Posterior vena cava (tissue), 2 donors: Measurements from ENCODE around the gene NAALADL2. TPM values are rescaled to one million over a fixed set of nuclear protein-coding genes. Genes with fewer than 3 reads are reported as not detected.

Experiments
- DNase-seq: peaks from one replicate; pipeline ENCODE4 v3.0.0-alpha.2; 2020; ENCODE audit warnings: low spot score
- intact Hi-C, 2 donors: fragments of 100-400 bp; cut with DNase I; formaldehyde crosslinking; loops; one replicate each; pipeline versions ENCODE4 v1.14.1 to v1.14.2; 2022 to 2023
- total RNA-seq, 2 donors: library from RNA; stranded (reverse); fragmentation: NEBNext Ultra II Directional; extraction: Animal tissue kit (Norgen Biotek cat#: 25700); gene quantifications; one replicate each; pipeline ENCODE4 v1.2.1, GENCODE V29; 2021
- donor health status: DM: yes; HTN: yes; CAD: no.
- donor health status: DM: yes; HTN: yes; CAD: no.

The NAALADL2 gene
- total RNA-seq, 2 donors from 2014 or later = 12.3 to 18.2 TPM

DNA sequence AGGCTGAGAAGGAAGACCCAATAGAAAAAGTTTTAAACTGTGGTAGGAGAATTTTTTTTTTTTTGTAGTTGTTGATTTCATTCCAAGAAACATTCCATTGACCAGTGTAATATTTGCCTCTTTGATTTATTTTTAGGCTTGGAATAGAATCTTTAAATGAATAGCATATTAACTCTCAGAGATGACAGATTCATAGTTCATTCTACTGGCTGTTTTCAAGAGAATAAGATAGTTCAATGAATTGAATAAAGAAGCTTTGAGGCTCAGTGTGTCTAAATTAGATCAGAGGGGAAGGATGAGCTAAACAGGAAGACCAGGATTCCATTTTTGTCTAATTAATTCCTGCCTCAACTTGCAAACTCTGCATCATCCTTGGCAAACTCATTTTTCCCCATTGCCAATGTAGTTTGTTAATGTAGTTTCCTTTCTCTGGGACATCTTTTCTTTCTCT, 98.4 kb downstream of the NAALADL2 start:
- intact Hi-C loops = no loop called here
- no peak for DNase-seq

DNA sequence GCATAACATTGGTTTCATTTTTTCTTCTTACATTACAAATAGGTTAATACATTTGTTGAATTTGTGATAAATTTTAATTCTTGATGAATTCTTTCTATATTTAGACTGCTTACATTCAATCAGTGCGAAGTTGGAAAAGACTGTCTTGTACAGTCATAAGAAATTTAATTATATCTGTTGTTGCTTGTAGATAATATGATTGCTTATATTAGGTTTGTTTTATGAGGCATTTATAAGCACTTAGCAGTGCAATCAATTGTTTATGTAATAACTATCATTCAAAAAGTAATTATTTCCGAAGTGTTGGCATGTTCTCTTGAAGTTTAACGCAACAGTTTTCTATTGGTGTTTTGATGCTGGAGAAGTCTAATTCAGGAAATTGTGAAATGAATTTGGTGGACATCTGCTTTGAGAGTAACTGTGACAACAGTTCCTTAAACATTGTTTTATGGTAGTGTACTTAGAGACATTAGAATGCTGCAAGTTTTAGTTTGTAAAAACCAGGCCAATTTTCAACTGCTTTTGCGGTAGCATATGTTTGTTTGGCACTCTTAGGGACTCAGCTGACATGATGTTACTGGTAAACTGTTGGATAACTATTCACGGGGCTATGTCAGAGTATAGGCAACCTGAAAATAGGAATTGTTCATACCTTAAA, 99.7 kb downstream of the NAALADL2 start:
- intact Hi-C loops = no loop called here
- no peak for DNase-seq

DNA sequence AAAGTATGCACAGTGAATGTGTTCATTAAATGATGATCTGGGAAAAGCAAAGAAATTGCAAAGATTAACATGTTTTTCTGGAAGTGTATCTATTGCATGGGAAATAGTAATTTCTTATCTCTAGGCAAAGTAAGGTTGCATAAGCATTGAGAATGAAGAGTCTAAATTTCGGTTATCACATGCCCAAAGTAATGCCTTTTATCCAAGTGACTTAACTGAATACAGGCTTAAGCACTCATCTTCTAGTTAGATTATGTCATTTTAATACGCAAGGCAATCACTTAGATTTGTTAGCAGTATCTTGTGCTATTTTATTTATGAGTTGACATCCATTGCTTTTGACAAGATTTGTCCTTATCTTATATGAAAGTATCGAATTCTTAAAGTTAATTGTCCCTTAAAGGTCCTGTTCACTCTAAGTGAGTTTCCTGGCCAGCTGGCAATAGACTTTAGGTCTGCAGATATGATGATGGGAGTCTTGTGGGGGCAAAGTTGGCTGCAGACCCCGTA, 100.5 kb downstream of the NAALADL2 start:
- intact Hi-C loops = no loop called here
- DNase-seq = no peak

DNA sequence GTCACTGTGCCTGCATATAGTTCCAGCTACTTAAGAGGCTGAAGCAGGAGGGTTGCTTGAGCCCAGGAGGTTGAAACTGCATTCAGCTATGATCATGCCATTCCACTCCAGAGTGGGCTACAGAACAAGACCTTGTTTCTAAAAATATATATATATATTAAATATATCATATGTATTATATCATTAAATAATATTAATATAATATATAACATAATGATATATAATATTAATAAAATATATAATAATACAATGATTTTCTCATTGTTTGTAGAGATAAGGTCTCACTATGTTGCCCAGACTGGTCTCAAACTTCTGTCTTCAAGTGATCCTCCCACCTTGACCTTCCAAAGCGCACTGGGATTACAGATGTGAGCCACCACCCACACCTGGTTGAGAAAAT, 101.8 kb downstream of the NAALADL2 start:
- no peak for DNase-seq
- intact Hi-C loops = no loop called here

DNA sequence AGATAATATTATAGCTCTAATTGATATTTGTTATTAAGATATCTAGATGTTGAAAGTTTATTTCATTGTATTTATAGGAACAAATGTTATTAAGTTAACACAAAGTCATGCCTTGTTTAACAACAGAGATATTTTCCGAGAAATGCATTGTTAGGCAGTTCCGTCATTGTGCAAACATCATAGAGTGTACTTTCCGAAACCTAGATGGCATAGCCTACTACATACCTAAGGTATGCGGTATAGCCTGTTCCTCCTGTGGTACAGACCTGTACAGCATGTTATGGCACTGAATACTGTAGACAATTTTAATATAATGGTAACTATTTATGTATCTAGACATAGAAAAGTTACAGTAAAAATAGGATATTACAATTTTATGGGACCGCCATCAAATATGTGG, 114.3 kb downstream of the NAALADL2 start:
- no peak for DNase-seq
- intact Hi-C loops = no loop called here

DNA sequence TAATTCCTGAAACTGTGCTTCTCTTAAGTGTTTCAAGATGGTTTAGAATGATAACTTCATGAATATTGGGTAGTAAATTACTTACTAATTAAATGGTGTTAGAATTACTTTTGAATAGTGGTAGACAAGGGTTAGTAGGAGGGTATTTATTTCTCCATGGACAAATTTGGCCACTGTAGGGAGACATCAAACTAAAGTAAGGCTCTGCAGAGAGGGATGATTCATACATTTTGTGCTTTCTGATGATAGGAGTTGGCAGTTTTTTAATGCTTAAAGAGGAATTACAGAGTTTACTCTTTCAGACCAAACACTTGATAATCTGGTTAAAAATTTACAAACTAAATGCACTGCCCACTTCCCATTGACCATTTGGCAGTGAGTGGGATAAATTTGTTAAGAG, 127.6 kb downstream of the NAALADL2 start:
- DNase-seq = no peak
- intact Hi-C loops = no loop called here

DNA sequence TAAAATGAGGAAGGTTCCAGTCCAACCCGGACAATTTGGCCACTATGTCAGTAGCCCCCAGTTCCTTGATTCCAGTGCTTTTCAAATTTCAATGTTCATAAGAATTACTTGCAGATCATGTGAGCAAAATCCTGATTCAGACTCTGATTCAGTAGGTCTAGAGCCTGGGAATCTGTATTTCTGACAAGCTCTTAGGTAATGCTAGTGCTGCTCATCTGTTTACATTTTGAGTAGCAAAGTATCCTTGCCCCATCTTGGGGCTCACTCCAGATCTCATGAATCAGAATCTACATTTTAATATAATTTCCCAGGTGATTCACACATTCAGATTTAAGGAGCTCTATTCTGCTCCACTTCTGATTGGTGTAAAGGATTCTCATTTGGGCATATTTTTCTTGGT, 142.0 kb downstream of the NAALADL2 start:
- intact Hi-C loops = no loop called here
- no peak for DNase-seq

DNA sequence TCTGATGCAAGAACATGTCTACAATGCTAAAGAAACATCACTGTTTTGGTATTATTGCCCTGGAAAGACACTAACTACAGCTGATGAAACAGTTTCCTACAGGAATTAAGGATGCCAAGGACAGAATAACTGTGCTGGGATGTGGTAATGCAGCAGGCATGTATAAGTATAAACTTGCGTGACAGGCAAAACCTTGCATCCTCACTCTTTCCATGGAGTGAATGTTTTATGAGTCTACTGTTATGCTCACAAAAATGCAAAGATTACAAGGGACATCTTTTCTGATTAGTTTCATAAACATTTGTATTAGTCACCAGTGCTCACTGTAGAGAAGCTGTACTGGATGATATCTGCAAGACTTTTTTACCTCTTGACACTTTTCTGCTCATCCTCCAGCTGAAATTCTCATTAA, 143.6 kb downstream of the NAALADL2 start:
- intact Hi-C loops = no loop called here

DNA sequence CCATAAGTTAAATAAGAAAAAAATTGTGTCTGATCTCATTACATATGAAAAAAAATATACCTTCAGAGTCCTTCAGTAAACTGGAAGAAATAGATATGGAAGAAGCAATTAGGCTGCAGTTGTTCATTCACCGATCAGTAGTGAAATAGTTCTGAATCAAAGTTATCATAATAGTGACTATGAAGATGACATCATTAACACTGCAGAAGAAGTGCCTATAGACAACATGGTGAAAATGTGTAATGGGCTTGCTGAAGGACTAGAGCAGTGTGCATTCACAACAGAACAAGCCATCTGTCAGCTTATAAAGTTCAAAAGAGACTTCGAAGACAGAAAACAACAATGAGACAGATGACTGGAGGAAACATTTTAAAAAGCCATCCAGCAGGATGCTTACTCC, 144.5 kb downstream of the NAALADL2 start:
- intact Hi-C loops = no loop called here
- DNase-seq = no peak

More for the DNA sequence above, 143.6 kb downstream of the NAALADL2 start:
- DNase-seq = no peak

DNA sequence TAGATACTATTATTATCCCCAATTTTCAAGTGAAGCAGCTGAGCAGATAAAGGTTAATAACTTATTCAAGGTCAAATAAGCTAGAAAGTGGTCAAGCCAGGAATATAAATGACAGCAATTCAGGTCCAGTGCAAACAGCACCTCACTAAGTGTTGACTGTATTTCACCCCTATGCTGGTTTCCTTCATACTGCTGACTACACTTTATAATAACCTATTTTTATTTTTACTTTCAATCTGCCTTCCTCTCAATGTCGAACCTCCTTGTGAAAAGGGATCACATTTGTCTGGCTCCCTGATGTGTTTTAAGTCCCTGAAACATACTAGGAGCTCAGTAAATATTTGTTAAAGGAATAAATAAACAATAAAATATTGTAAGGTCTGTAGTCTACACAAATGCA, 146.1 kb downstream of the NAALADL2 start:
- intact Hi-C loops = no loop called here
- DNase-seq = no peak

DNA sequence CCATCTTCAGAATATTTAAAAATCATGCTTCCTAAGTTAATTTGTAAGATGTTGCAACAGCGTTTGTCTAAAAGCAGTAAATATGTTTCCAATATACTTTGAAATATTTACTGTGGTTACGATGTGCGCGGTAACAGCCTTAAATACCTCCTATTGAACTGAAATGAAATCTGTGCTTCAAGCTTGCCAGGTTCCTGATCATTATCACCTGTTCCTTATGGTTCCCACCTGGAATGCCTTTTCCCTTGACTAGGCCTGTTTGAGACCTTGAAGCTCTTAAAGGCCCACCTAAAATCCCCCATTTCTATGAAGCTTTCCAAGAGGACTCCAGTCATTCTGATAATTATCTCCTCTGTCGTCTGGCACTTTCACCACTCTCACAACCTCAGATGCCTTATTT, 146.7 kb downstream of the NAALADL2 start:
- intact Hi-C loops = no loop called here
- DNase-seq = no peak

DNA sequence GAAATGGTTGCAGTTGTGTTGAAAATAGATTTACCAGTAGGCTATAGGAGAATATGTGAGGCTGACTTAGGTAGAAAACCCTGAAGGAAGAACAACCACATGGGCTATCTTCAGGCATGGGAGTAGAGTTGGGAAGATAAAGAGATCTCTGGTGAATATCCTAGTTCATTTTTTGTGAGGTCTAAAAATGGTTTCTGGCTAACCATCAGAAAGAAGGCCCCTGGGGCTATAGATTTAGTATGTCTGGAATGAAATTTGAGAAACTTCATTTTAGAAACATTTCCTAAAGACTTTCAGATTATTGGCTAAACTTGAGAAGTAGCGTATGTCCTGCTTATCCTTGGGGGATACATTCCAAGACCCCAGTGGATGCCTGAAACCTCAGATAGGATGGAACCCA, 148.2 kb downstream of the NAALADL2 start:
- intact Hi-C loops = no loop called here
- no peak for DNase-seq

DNA sequence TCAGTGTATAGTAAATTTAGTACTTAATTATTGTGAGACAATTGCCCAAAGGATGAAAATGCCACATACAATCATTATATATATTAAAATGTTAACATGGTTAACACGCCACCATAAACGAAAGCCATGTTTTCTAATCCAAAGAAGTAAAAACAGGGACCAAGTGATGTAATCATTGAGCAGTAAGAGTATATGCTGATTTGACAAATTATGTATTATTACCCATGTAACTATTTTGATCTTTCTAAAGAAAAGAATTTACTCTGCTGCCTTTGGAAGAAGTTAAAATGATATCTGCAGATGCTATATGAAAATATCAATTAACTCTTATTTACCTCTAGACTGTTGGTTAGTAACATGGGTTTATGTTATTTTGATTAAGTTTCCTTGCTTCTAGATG, 150.2 kb downstream of the NAALADL2 start:
- no peak for DNase-seq
- intact Hi-C loops = no loop called here

DNA sequence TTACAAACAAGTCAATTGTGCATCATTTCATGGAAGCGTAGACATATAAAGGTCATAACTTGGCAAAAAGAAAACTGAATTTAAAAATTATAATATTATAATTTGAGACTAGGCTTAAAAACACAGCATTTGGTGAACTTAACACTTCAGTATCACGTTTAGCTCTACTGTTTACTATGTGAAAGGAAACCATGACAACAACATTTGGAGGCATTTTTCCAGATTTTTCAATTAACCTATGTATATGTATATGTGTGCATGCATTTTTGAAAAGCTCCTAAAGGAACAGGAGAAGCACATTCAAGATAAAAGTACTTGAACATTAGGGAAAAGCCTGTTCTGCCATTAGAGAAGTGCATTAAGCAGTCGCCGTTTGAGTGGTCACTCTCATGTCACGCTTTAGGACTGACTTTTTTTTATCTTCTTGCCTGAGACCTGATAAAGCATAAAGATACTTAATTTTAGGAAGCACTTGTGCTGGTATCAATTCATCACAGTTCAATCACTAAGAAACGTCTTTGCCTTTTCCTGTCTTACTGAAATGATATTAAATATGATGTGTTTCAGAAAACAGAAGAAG, 156.0 kb downstream of the NAALADL2 start:
- DNase-seq = no peak
- intact Hi-C loops = no loop called here

DNA sequence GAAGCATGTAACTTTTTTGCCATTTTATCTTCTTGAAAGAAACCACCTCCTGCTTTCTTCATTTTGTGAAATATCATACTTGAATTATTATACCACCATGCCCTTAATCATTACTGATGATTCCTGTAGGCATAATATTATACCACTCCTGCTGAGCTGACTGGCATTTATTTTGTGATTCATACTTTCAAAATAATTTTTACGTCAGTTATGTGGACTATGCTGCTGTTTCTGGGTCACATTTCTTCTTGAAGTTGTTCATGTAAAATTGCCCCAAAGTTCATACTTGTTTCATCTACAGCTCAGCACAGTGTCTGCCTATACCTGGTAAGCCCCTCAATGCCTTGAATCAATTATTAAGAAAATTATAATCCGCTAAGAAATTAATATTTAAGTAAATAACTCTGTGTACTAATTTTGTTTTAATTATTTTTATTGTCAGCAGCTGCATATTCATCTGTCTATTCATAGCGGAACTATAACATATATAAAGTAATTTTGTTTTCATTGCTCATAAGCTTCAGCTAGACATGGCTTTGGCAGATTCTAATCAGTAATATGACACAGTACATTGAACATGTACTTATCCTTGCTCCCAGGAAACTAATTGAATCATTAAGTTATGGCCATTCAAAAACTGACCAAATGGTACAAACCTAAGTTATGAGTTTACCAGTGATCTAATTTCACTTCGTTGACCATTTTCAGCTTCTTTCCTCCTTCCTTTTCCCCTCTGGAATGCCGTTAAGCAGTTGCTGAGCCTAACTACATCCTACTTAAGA, 160.0 kb downstream of the NAALADL2 start:
- intact Hi-C loops = no loop called here

DNA sequence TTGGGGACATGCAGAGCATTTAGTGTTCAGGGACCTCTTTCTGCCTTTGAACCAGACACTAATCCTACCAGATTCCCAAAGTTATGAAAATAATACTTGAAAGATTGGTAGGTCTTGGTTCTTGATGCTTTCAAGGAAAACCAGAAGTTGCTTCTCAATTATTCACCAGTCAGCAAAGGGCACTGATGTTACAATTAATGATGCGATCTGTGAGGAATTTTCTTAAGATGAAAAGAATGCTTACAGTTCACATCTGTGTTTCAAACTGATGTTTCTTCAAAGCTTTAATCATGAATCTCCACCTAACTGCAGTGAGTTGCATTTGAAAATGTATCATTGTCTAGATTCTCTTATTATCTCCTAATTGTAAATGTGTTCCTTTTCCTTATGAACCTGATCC, 161.0 kb downstream of the NAALADL2 start:
- no peak for DNase-seq
- intact Hi-C loops = no loop called here

More for the DNA sequence above, 160.0 kb downstream of the NAALADL2 start:
- DNase-seq = no peak

DNA sequence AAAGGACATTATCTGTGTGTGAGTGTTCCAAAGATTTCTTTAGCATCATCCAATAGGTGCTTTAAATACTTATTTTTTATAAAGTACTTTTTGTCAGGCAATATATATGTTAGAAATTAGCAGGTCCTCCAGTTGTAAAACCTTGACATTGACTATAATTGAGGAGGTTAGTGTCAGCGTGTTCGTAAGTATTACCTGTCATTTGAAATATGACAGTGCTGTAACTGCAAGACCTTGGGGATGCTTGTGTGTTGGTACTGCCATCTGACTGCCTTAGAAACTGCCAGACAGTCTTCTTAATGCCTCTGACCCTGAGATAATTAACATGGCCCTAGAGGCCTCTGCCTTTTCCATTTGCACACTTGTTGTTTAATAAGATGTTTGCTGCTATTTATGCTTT, 170.7 kb downstream of the NAALADL2 start:
- intact Hi-C loops = no loop called here
- DNase-seq = no peak

DNA sequence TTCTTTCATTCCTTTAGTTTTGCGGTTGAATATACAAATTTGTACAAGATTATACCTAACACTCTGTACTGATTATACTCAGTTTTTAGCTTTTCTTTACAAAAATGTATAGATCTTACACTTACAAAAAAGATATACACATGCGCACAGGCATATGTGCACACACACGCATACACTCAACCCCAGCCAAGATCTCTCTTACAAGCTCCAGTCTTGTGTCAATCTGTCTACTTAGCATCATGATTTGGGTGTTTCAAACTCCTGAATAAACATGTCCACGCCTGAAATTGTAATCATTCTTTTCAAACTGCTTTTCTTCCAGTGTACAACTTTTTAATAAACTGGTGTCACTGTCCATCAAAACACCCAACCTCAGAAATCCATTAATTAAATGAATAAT, 180.7 kb downstream of the NAALADL2 start:
- intact Hi-C loops = no loop called here
- no peak for DNase-seq

DNA sequence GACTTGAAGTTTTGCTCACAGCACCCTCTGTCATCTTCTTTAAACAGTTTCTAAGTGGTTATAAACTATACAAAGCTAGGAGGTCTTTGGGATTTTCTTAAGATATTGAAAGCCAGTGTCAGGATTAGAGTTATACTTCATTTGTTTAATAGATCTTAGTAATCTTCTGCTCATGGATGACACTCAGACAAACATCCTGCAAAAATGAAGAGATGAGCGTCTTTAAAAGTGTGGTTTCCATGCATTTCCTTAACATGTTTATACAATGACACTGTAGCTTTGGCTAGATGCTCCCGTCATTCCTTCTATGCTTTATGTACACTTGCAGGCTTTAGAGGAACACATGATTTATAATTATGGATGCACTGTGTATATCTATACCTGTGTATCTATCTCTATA, 182.2 kb downstream of the NAALADL2 start:
- intact Hi-C loops = no loop called here
- DNase-seq = no peak

DNA sequence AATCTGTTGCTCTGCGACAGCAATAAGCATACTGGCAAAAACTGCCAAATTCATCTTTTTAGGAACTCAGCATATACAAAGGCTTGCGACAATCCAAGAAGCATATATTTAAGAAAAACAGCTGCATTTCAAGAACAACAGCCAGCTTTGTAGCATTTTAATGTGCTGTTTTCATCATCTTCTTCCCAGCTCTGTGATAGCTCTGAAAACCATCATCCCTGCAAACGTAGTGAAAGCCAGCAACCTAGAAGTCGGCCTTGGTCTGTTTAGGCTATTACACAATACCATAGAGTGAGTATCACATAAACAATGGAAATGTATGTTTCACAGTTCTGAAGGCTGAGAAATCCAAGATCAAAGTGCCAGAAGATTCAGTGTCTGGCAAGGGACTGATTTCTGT, 187.5 kb downstream of the NAALADL2 start:
- DNase-seq = no peak
- intact Hi-C loops = no loop called here

DNA sequence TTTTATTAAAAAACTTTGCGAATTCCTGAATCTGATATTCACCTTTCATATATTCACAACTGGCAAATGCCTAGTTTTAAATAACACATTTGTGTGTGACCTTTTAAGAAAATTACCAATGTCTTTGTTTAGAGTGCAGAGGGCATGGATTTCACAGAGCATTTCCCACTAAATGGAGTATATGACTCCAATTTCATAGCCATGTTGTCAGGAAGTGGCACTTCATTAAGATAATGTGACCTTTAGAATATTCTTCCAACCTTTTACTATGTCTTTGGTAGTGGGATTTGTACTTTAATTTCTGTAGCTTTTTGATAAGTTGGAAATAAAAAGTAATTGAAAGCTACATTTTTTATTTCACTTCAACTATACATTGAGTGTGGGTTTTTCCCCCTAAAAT, 188.7 kb downstream of the NAALADL2 start:
- intact Hi-C loops = no loop called here
- DNase-seq = no peak
